ELR (cell line): ENCODE data around the gene MYO1G.
A peak's percentile ranks its signal among the peaks of the same experiment; 100 is the strongest.

Experiments
- DNase-seq: peaks from one replicate; pipeline ENCODE4 v3.0.0-alpha.2; 2015; ENCODE audit warnings: low read depth

The MYO1G gene

DNA sequence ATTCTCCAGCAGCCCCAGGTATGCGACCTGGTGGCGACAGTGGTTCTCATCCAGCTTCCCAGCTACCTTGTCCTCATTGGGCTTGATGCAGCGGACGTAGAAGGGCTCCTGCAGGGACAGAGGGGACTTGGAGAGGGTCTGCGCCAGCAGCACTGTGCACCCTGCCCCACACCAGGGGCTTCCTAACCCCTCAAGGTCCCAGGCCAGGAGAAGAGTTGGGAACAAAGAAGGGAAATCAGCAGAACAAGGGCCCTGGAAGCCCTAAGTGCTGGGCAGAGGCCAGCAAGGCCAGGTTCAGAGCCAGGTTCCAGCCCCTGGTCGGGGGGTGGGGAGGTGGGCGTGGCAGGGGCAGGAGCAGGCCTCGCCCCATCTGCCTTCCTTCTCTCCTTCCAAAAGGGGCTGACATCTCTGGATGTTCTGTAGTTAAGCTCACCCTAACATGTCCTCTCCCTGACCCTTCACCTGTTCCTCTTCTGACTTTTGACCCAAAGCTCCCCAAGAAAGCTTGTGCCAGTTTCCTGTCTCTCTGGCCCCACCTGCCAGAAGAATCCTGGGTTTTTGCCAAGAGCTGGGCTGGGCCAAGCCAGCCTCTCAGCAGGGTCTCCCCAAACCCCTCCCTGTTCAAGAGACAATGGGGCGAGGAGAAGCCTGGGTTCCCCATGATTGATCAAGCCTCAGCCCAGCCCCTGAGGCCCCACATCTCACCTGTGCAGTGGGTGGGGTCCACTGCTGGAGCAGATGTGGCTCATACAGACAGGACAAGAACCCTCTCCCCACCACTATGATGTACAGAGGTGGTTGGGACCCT is 11.9 kb downstream of the MYO1G start:
- DNase-seq: no peak

DNA sequence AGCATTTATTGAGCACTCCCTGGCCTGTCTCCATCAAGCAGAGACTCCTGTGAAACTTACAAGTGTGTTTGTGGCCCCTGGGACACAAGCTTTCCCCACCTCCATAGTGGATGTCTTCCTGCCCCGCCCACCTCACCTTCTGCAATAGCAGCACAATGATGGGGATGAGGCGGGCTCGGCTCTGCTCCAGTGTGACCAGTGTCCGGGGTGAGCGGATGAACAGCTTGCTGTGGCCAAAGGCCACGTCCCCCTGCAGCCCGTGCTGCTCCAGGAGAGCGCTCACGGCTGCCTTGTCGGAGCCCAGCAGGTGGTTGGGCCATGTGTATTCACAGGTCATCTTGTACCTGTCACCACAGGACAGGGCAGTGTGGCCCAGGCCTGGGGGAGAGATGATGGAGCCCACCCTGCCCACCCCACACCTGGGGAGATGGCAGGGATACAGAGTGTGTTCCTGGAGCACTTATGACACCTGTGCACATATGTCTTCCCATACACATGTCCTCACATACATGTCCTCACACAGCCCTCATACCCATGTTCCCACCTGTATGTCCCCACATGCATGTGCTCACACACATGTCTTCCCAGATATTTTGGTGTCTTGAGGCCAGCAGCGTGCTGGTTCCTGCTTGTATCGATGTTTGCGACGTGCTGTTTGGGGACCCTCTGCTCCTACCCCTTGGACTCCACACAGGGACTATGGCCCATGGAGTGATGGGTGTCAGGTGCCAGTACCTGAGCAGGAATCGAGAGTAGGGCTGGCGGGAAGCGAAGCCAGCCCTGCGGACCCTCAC is 12.7 kb downstream of the MYO1G start:
- DNase-seq: no peak

DNA sequence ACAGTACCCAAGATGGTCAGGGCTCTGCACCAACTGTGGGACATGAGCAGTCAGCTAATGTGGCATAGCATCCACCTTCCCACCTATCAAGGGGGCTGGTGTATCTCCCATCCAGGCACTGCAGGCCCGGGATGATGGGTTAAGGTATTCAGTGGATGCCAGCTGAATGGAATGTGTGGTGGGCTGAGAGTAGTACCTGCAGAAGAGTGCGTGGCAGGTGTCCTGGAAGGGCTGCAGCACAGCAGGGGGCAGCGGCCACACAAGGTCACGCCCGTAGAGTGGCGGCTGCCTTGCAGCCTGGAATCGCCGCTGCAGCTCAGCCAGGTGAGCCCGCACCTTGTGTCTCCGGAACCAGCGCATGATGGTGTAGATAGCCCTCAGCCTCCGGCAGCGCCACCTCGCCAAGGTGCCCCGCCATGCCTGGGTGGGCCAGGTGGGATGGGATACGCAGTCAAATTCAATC is 13.3 kb downstream of the MYO1G start:
- no peak for DNase-seq

DNA sequence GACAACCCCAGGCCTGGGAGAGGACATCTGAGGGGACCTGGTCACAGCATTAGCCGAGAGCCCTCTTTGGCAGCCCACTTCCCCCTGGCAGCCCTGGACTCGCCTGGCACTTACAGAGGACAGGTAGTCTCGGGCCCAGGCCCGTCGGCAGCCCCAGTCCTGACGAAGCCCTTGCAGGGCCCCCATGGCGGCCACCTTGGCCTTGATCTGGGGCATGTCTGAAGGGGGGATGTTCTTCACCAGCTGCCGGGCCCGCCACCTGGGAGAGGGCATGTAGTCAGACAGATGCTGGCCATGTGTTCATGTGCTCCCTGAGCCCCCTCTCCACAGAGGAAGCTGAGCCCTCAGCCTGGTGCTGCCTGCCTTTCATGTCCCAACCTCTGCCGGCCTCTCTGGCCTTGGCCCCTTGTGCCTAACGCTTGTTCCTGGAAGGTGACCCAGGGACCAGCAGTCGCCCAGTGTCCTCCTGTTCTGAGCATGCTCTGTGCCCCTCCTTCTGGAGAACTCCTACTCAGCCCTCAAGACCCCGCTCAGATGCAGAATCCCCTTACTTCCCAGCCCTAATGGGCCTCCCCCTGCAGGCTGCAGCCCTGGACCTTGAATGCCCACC is 13.9 kb downstream of the MYO1G start:
- DNase-seq: no peak

DNA sequence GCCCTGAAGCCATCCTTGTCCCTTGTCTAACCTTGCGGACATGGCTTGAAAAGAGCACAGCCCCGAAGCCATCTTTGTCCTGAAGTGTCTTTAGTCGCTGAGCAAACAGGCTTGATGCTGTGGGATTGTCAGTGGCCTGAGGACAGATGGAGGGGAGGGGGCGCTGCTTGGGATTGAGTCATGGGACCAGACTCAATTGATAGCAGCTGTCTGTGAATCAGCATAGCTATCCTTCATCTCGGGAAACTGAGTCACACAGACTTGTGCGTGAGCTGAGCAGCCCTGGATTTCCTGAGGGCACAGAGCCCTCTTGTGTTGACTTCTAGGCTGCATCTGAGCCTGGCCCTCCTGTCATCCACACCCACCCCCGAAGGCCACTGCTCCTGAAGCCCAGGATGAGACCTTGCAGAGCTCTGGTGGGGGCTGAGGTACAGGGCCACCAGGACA is 14.4 kb downstream of the MYO1G start:
- peak; percentile 51 for DNase-seq

DNA sequence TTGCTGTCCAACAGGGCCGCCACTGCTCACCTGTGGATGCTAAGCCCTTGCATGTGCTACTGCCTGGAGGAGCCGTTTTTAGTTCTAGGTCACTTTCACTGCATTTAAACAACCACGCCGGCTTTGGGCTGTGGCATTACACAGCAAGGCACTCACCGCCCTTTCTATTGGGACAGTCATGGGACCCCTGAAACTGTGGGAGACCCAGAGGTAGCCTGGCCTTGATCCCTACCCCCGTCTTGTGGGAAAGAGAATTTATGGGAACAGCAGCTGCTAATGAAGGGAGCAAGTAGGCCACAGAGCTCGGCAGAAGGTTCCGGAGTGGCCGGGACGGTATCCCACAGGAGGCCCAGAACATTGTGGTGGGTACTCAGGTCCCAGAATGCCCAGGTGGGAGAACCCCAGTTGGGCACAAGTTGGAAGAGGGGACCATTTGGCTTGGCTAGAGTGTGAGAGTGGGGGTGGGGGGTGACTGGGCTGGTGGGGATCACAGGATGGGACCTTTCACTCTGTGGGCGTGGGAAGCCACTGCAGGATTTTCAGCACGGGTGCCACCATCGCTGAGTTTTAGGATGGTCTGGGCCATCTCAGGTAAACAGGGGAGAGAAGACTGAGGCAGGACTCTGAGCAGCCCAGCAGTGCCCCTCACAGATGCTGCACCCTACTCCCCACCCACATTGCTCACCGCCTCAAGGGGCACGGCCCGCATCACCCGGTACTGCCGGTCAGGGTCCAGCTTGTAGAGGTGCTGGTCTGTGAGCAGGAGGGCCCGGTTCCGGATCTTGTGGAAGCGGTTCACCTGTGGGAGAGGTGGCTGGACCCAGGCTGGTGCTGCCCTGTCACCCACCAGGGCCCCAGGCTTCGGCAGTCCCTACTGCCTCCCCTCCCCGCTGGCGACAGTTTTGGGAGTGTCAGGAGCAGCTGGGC is 15.2 kb downstream of the MYO1G start:
- DNase-seq: no peak

DNA sequence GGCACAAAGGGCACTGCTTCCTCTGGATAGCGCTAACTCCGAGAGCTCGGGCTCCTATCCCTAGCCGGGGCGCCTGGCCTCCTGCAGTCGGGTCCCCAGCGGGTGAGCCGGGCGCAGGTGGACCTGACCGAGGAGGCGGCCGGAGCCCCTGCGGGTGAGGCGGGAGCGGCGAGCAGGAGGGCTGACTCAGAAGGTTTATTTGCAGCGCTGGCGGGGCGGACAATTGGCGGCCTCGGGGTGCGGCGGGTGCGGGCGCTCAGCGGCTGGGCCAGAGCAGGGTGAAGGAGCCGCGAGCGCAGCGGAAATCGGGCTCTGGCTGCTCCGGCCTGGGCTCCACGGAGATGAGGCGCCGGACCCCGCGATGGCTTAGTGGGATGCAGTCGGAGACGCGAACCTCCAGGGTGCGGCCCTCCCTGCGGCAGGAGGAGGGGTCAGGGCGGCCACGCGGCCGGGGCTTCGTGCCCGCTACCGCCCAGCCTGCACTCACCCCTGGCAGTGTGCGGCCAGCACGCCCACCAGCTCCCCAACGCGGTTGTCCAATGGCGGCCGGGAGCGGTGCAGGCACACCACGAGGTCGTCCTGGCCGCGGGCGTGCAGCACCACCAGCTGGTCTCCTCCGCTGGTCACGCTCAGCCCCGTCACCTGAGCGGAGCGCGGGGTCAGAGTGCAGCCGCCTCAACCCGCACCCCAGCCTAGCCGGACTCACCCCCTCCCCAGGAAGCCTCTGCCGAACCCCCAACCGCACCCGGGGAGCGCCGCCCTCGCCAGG is 16.1 kb downstream of the MYO1G start:
- no peak for DNase-seq

DNA sequence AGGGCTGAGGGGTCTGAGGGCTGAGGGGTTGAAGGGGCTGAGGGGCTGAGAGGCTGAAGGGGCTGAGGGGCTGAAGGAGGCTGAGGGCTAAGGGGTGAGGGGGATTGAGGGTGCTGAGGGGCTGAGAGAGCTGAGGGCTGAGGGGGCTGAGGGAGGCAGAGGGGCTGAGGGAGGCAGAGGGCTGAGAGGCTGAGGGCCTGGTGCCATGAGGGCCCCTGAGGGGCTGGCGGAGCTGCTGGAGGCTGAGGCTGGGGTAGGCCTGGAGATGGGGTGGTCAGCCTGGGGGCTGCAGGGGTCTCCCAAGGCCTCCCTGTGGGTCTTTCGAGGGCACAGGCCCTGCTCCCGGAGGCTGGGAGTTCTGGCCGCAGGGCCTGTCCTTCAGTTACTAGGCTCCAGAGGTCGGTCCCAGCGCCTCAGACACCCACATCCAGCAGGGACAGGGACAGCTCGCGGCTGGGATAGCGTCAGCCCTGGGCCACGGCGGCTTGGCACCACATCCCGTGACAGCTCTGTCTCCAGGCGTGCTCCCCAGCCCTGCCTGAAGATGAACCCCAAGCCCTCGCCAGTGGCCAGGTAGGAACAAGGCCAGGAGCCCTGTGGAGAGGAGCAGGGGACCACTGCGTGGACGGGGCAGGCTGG is 16.9 kb downstream of the MYO1G start:
- DNase-seq: no peak

DNA sequence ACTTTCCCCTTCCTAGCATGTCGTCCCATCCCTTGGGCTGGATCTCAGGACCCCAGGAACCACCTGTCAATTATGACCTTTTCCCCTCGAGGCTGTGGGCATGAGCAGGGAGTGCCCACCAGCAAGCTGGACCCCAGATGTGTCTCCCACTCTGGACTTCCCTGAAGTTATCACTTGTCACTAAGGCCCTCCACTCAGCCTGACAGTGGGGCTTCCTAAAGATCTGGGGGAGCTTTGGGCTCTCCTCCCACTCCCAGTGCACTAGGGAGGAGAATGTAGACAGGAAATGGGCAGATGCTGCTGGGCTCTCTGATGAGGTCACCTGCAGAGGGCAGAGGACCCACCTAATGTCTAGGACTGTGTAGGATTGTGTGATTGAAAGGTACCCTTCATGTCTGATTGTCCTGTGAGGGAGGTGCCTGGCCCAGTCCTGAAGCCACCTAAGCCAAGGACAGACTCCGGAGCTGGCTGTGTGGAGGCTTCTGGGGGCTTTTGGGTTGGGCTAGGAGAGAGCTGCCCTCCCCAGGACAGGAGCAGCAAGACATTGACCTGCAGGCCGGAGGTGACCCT is 18.7 kb downstream of the MYO1G start:
- no peak for DNase-seq

DNA sequence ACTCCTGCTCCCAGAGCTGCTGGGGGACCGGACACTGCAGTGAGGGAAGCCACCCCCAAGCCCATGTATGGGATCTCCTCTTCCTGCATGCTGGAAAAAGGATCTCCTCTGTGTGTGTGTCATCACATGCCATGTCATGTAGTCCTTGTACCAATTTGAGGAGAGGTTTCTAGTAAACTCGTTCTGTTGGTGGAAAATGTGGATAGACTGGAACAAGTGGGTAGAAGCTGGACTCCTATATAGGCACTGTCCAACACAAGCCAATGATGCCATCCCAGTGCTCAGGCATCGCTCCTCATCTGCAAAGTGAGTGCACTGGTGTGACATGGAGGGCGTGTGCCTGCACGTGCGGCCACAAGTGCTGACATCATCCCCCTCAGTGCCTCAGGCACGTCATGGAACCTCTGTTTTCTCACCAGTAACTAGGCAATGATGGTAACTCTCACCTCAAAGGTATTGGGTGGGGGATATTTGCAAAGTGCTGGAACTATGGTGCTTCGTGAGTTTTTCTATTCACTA is 19.3 kb downstream of the MYO1G start:
- peak; percentile 53 for DNase-seq

DNA sequence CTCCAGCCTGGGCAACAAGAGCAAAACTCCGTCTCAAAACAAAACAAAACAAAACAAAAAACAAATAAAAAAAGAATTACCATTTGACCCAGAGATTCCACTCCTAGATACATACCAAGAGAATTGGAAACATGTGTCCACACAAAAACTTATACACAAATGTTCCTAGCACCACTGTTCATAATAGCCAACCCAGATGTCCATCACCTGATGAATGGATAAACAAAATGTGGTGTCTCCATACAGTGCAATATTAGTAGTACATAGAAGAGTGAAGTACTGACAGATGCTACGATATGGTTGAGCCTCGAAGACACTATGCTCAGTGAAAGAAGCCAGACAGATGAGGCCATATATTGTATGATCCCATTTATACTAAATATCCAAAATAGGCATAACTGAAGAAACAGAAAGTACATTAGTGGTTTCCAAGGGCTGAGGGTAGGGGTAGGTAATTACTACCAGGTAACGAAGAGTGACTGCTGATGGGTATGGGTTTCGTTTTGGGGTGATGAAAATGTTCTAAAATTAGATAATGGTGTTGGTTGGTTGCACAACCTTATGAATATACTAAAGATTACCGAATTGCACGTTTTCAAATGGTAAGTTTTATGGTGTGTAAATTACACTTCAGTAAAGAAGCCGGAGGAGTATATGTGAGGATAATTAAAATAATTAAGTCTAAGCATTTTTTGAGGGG is 20.0 kb downstream of the MYO1G start:
- no peak for DNase-seq

DNA sequence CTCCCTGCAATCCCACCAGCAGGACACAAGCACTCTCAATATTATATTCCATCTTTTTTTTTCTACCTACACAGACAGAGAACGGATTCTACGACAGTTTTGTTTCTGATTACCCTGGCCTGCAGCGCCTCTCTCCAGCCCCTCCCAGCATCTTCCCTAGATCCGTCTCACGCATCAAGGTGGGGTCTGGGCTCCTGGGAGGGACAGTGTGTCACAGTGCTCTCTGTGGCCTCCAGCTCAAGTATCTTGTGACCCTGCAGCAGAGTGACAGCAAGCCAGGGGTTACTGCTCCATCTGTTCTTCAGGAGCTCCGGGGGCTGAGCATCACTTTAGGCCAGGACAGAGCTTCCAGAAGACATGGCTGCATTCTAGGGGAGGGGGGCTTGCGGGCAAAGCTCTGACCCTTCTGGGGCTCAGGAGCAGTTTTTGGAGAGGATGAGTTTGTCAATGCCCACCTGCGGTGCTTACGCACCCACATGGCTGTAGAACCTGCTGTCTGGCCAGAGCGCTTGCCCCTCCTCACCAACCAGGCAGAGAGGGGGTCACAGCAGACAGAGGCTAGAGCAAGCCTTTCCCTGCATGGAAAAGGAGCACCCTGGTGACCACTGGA is 22.6 kb downstream of the MYO1G start:
- DNase-seq: no peak

DNA sequence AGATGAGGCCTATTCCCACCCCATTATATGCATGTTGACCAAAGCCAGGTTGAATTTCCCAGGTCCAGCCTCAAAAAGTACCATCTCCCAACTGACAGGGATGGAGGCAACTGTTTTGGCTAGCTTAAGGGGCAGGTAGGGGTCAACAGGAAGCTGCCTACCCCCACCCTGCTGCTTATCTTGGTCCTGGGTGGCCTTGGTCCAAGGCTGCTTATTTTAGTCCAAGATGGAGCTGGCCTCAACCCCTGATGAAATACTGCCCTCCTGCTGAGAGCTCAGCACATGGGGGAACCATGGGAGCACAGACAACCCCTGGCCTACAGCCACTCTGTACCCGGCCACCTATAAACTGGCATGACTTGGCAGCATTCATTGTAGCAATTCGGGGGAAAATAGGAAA is 23.1 kb downstream of the MYO1G start:
- DNase-seq: no peak

DNA sequence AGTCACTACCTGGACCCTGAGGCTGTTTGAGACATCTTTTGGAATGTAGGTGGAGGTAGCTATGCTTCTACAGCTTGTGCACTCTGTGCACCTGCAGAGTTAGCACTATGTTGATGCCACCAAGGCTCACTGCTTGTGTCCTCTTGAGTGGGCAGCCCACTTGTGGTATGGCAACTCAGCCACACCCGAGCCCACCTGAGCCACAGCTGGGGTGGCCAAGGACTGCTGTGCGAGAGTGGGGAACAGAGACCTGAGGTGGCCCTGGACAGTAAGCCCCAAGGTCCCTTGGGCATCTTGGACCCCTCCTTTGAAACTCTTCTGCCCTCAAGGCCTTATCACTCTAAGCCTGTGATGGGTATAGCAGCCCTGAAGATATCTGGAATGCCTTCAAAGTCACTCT is 25.7 kb downstream of the MYO1G start:
- no peak for DNase-seq

DNA sequence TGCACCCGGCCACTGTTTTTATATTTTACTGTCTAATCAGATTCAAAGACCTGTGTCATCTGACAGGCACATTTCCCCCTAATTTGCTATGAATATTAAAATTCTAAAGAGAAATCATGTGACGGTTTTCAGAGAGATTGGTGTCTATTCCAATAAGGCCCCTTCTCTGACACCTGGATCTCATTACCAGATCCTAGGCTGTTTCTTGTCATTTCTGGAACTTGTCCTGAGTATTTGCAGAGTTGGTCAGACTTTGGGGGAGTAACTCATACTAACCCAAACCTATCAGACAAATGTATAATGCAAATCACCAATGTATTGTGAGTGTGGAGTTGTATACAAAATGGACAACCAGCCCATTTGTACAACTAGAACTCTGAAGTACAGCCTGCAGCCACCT is 29.5 kb downstream of the MYO1G start:
- no peak for DNase-seq

DNA sequence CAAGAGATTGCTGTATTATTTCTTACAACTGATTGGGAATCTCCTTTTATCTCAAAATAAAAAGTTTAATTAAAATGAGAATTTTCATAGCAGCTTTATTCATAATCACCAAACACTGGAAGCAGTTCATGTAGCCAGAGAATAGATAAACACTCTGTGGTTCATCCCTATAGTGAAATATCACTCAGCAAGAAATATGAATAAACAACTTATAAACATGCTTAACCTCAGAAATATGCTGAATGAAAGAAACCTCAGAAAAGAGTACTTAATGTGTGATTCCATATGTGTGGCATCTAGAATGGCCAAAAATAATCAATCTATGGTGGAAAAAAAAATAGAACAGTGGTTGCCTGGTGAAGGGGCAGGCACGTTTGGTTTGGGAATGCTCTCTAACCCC is 33.3 kb downstream of the MYO1G start:
- no peak for DNase-seq

DNA sequence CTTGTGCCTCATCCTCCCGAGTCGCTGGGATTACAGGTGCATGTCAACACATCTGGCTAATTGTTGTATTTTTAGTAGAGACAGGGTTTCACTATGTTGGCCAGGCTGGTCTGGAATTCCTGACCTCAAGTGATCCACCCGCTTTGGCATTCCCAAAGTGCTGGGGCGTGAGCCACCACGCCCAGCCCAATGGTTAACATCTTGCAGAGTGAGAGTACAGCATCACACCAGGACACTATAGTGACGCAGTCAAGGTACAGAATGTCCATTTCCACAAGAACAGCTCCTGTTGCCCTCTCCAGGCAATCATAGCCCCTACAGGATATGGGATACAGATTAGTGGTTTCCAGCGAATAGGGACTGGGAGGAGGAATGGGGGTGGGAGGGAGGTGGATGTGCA is 34.0 kb downstream of the MYO1G start:
- DNase-seq: no peak

DNA sequence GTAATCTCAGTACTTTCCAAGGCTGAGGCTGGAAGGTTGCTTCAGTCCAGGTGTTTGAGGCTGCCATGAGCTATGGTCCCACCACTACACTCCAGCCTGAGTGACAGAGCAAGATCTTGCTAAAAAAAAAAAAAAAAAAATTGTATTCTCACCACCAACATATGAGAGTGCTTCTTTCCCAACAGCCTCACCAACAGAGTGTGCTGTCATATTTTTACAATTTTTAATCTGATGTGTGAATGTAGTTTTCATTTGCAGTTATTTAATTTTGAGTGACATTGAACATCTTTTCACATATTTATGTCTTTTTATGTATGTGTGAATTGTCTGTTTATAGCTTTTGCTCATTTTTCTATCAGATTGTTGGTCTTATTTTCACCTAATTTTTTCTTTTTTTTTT is 35.2 kb downstream of the MYO1G start:
- no peak for DNase-seq

DNA sequence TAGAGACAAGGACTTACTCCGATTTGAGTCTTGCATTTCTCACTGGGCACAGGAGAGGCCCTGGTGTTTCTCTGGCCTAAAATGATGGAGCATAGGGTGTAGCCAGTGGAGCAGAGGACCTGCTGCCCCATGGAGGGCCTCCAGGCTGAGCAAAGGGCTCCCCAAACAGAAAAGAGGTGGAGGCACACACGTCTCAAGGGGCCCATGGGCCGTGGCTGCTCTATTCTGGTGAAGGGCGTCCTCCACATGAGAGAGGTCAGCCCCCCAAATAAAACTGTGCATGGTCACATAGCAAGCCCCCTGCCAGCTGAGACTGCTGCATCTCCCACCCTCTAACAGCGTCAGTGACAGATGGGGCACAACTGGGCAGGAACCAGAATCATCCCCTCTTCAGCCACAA is 41.4 kb downstream of the MYO1G start:
- DNase-seq: no peak
